Stimulated activated CD8-positive, alpha-beta memory T cell treated with anti-CD3 and anti-CD28 coated beads, Interleukin-4, amount 100 ng/mL, for 48 hours (primary cell): Measurements from ENCODE around the gene DDX10.

Source experiments
- DNase-seq: peaks from one replicate; pipeline ENCODE4 v3.0.0-alpha.2; 2020

Gene DDX10

GRCh38 chr11:108662700-108663099 lies 2.2 kb upstream of the DDX10 start:
- no peak for DNase-seq

DNA sequence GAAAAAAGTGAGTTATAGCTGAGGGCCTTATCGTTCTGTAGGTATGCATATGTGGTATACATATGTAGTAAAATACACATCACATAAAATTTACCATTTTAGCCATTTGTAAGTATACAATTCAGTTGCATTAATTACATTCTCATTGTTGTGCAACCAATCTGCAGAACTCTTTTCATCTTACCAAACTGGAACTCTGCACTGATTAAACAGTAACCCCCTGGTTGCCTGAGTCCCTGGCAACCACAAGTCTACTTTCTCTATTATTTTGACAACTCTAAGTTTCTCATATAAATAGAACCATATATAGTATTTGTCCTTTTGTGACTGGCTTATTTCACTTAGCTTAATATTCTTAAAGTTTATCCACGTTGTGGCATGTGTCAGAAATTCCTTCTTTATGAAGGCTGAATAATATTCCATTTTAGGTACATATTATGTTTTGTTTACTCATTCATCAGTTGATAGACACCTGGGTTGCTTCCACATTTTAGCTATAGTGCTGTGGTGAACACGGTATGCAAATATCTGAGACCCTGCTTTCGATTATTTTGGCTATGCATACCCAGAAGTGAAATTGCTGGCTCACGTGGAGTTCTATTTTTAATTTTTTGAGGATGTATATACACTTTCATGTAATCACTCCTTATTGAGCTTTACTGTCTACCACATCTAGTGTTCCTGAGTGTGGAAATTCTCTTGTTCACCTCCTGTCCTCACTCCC lies 1.6 kb upstream of the DDX10 start:
- no peak for DNase-seq

DNA sequence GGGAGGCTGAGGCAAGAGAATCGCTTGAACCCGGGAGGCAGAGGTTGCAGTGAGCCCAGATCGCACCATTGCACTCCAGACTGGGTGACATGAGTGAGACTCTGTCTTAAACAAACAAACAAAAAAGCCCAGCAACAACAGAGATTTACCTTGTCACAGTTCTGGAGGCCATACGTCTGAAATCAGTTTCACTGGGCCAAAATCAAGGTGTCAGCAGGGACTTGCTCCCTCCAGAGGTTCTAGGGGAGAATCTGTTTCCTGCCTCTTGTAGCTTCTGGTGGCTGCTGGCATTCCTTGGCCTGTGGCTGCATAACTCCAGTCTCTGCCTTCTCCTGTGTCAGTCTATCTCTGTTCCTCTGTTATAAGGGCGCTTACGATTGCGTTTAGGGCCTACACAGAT lies 1.5 kb downstream of the DDX10 start:
- no peak for DNase-seq

GRCh38 chr11:108669286-108669685 lies 4.4 kb downstream of the DDX10 start:
- no peak for DNase-seq

DNA sequence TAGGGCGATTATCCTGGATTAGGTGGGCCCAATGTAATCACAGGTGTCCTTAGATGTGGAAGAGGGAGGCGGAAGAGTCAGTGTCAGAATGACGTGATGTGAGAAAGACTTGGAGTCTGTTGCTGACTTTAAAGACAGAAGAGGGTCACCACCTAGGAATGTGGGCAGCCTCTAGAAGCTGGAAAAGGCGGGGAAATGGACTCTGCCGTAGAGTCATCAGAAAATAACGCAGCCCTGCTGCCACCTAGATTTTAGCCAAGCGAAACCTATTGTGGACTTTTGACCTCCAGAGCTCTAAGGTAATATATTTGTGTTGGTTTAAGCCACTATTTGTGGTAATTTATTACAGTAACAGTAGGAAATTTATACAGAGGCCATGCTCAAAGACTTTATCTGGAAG lies 4.8 kb downstream of the DDX10 start:
- no peak for DNase-seq

DNA sequence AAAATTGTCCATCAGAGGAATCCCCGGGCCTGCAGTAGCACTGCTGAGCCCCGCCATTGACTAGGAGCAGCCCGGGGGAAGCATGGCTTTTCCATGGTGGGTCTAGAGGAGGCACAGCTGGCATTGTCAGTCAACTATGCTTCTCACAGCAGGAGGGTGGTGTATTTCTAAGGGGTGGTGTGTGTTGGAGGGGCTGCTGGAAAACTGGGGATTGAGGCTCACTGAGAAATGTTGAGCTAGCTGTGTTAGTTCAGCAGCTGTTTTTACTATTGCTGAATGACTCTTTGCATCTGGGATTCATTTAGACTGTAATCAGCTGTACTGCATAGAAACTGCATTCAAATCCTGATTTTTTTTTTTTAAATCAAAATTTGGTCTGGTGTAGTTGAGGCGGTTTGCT lies 5.6 kb downstream of the DDX10 start:
- no peak for DNase-seq

GRCh38 chr11:108672113-108672512 lies 7.2 kb downstream of the DDX10 start:
- no peak for DNase-seq

GRCh38 chr11:108672786-108673185 lies 7.9 kb downstream of the DDX10 start:
- DNase-seq, result no peak

- DNase-seq, result no peak
These were observed 14.2 kb downstream of the DDX10 start for GRCh38 chr11:108679045-108679444.

- DNase-seq, result no peak
These were observed 15.4 kb downstream of the DDX10 start for GRCh38 chr11:108680271-108680670.

DNA sequence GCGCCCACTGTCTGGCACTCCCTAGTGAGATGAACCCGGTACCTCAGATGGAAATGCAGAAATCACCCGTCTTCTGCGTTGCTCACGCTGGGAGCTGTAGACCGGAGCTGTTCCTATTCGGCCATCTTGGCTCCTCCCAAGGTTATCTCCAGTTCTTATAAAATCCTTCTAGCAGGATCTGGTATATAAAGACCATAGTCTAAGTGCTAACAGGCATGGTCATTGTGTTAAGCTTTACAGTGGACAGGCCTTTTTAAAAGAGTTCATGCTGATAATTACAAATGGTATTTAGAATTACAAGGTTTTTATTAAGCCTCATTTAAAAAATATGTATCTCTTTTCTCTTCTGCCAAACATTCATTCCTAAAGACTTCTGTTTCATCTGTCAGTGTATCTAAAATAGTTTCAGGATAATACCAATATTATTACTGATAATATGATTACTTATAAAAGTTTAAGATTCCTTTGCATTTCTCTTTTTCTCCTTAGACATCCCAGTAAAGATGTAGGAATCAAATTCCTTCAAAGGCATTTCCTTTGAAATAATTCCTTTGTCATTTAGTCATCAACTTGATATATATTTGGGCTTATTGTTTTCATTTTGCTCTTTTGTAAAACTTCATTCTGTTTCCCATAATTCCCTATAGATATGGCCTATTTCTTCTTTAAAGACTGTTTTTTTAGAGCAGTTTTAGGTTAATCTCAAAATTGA lies 20.7 kb downstream of the DDX10 start:
- DNase-seq, result no peak

- DNase-seq, result no peak
These were observed 29.0 kb downstream of the DDX10 start for GRCh38 chr11:108693852-108694251.

GRCh38 chr11:108694846-108695245 lies 30.0 kb downstream of the DDX10 start:
- no peak for DNase-seq

- DNase-seq, result peak; percentile 33
These were observed 33.1 kb downstream of the DDX10 start for GRCh38 chr11:108697872-108698473.

DNA sequence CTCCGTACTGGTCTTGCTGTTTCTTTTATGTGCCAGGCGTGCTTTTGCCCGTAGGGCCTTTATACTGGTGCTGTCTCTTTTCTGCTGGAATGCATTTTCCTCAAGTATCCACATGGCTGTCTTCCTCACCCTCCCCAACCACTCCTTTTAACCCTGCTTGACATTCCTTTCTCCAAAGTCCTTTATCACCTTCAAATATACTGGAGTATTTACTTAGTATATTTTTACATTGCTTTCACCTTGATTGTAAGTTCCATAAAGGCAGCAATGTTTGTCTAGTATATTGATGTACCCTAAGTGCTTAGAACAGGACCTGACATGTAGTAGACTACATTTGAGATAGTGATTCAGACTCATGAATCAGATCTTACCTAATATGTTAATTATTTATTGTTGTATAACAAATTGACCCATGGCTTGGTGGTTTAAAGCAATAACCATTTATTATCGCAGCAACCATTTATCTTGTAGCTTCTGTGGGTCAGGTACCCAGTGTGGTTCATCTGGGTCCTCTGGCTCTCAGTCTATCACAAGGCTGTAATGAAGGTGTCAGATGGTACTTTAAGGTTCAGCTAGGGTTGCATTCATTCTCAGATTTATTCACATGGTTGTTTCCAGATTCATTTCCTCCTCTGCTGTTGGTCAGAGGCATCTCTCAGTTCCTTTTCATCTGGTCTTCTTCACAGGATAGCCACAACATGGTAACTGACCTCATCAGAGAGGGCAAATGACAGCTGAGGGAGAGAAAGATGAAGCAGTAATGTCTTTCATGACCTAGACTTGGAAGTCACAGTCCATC lies 34.2 kb downstream of the DDX10 start:
- DNase-seq, result no peak

- no peak for DNase-seq
These were observed 39.0 kb downstream of the DDX10 start for GRCh38 chr11:108703916-108704315.

GRCh38 chr11:108705061-108705460 lies 40.2 kb downstream of the DDX10 start:
- no peak for DNase-seq

- DNase-seq, result no peak
These were observed 43.3 kb downstream of the DDX10 start for GRCh38 chr11:108708173-108708572.

- DNase-seq, result no peak
These were observed 44.9 kb downstream of the DDX10 start for GRCh38 chr11:108709741-108710140.

DNA sequence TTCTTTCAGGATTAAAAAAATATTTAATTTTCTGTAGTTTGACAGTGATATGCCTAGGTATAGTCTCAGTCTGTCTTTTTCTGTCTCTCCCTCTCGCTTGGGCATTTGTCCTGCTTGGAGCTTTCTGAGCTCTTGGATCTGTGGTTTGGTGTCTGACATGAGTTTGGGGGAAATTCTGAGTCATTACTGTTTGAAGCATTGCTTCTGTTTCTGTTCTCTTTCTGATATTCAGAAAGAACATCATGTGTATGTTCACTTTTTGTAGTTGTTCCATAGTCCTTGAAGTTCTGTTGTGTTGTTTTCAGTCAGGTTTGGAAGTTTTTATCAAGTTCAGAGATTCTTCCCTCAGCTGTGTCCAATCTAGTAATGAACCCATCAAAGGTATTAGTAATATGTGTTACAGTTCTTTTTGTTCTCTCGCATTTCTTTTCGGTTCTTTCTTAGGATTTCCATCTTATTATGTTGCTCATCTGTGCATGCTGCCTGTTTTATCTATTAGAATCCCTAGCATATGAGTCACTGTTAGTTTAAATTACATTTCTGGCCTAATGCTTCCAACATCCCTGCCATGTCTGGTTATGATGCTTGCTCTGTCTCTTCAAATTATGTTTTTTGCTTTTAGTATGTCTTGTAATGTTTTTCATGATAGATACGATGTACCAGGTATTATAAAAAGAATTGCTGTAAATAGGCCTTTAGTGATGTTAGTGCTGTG lies 48.4 kb downstream of the DDX10 start:
- no peak for DNase-seq

- DNase-seq, result no peak
These were observed 50.4 kb downstream of the DDX10 start for GRCh38 chr11:108715239-108715638.

DNA sequence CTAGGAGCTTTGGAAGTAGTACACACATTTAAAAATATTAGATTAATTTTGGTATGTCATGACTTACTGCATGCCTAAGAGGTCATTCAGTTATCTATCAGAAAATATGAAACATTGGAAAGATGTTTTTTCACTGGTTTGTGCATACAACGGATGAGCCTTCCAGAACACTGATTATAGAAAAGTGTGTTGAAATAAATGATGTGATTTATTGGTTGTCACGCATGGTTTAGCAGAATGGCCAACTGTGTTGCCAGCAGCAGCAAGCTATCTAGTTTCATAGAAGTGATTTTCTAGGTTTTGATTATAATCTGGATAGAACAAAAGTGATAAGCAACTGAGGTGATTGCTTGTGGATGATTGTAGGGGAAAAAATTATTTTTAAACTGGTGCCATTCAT lies 53.6 kb downstream of the DDX10 start:
- no peak for DNase-seq
